Body of pancreas (tissue), 4 donors: ENCODE results near the gene TMEM181.

ENCODE experiments used
- CTCF ChIP-seq, 7 experiments: fragments of 450-650 bp in 4 of 7; fragments of 200-600 bp in 3 of 7; sonication (generic) in 3 of 7; IDR thresholded peaks; one replicate each; pipeline ENCODE4 v1.5.1; 2016 to 2019; ENCODE audit warnings: antibody characterized with exemption in 7 of 7
- POLR2A ChIP-seq, 3 donors: fragments of 450-650 bp; IDR thresholded peaks; one replicate each; pipeline ENCODE4 v1.6.1; 2016; ENCODE audit warnings: antibody characterized with exemption in 3 of 3, mild to moderate bottlenecking in 2 of 3

DNA sequence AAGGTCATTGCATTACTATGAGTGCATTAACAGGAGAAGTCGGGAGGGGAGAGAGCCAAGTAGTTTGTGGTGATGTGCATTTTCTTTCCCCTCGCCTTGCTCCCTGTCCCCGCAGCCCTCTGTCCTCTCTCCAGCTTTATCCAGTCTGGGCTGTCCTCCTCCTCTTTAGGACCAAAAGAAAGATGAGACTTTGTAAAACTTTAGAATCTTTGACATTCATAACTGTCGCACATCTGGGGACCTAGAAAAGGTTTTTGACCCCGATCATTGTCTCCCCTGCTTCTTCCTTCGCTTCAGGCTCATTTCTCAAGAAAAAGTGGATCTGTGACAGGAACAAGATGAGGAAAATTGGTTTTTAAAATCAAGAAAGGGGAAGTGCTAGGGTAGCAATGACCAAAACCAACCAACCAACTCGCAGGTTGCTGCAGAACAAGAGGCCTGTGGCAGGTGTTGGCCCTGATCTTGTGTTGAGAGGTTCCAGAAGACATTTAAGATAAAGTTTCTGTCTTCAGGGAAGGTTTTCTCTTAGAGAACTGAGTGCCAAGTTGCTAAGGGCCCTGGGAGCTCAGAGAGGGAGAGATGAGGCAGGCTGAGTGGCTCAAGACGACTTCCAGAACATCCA lies 107.6 kb downstream of the TMEM181 start:
- TF ChIP-seq CTCF (IDR thresholded peaks at IDR 0.05) (no peak), POLR2A (IDR thresholded peaks at IDR 0.05) (peak in 1 of 3 donors; percentile 47)
